Ovary (tissue), 3 donors: ENCODE results near the gene NELL1.

ENCODE experiments used
- CTCF ChIP-seq, 3 donors: fragments of 450-650 bp in 2 of 3; fragments of 200-600 bp in 1 of 3; IDR thresholded peaks; one replicate each; pipeline versions ENCODE4 v1.5.1 to v1.8.0; 2016 to 2022; ENCODE audit warnings: antibody characterized with exemption in 3 of 3, mild to moderate bottlenecking in 1 of 3
- EP300 ChIP-seq: sonication (generic); formaldehyde crosslinking; IDR thresholded peaks from one replicate; pipeline ENCODE4 v1.6.1; 2017; ENCODE audit warnings: antibody characterized with exemption
- POLR2A ChIP-seq: fragments of 450-650 bp; IDR thresholded peaks from one replicate; pipeline ENCODE4 v1.6.1; 2017; ENCODE audit warnings: antibody characterized with exemption, mild to moderate bottlenecking, moderate library complexity
- donor health status: DM: no; HTN: no; CAD: no.

- TF ChIP-seq CTCF (IDR thresholded peaks at IDR 0.05) = no peak
- TF ChIP-seq POLR2A = no peak
- no peak for TF ChIP-seq EP300
Measured at GRCh38 chr11:21472261-21472660, 802.9 kb downstream of the NELL1 start.
